Thyroid gland (tissue), 4 donors: ENCODE results near the gene ARPP19.

Source experiments
- POLR2A ChIP-seq, 2 donors: fragments of 450-650 bp; IDR thresholded peaks; one replicate each; pipeline ENCODE4 v1.6.1; 2017; ENCODE audit warnings: antibody characterized with exemption in 2 of 2, mild to moderate bottlenecking in 2 of 2, moderate library complexity in 1 of 2
- TF ChIP-seq, protein P1 (sequence below), 6 experiments: fragments of 200-600 bp in 3 of 6; fragments of 450-650 bp in 3 of 6; sonication (generic) in 3 of 6; IDR thresholded peaks; one replicate each; pipeline ENCODE4 v1.5.1; 2016 to 2019; ENCODE audit warnings: antibody characterized with exemption in 6 of 6, mild to moderate bottlenecking in 2 of 6, inconsistent platforms in 1 of 6, moderate library complexity in 1 of 6

DNA sequence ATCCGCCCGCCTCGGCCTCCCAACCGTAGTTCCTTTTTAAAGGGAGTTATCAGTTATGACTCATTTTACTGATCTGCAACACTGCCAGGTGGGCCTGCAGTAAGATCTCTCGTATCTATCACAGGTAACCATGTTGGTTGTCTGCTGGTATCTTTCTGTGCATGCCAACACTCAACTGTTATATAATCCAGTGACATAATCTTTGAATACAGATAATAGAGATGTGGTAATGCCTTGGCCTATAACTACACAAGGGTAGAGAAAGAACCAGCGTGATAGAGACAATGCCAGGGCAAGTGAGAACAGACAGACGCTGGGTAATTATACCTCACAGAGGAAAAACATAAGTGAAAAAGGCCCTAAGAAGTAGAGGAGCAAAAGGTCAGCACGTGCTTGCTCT, 11.0 kb upstream of the ARPP19 start:
- TF ChIP-seq, protein P1, sequence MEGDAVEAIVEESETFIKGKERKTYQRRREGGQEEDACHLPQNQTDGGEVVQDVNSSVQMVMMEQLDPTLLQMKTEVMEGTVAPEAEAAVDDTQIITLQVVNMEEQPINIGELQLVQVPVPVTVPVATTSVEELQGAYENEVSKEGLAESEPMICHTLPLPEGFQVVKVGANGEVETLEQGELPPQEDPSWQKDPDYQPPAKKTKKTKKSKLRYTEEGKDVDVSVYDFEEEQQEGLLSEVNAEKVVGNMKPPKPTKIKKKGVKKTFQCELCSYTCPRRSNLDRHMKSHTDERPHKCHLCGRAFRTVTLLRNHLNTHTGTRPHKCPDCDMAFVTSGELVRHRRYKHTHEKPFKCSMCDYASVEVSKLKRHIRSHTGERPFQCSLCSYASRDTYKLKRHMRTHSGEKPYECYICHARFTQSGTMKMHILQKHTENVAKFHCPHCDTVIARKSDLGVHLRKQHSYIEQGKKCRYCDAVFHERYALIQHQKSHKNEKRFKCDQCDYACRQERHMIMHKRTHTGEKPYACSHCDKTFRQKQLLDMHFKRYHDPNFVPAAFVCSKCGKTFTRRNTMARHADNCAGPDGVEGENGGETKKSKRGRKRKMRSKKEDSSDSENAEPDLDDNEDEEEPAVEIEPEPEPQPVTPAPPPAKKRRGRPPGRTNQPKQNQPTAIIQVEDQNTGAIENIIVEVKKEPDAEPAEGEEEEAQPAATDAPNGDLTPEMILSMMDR (IDR thresholded peaks at IDR 0.05): no peak
- TF ChIP-seq POLR2A (IDR thresholded peaks at IDR 0.05): no peak
